Fibroblast of lung (primary cell): ENCODE results near the gene RPS15.

Source experiments
- EZH2 ChIP-seq: IDR thresholded peaks from 2 replicates; pipeline ENCODE4 v1.5.1; 2012; ENCODE audit warnings: low read length, control low read depth, mild to moderate bottlenecking; ENCODE audit errors: missing control alignments
- TF ChIP-seq, protein P1 (sequence below), 2 donors: IDR thresholded peaks in 1 of 2; conservative IDR thresholded peaks in 1 of 2; 1 replicate in 1 of 2; 2 replicates in 1 of 2; pipeline ENCODE4 v1.5.1; 2011 to 2012; ENCODE audit warnings: low read length in 2 of 2, control low read depth in 1 of 2, inconsistent platforms in 1 of 2, low read depth in 1 of 2, mild to moderate bottlenecking in 1 of 2

DNA sequence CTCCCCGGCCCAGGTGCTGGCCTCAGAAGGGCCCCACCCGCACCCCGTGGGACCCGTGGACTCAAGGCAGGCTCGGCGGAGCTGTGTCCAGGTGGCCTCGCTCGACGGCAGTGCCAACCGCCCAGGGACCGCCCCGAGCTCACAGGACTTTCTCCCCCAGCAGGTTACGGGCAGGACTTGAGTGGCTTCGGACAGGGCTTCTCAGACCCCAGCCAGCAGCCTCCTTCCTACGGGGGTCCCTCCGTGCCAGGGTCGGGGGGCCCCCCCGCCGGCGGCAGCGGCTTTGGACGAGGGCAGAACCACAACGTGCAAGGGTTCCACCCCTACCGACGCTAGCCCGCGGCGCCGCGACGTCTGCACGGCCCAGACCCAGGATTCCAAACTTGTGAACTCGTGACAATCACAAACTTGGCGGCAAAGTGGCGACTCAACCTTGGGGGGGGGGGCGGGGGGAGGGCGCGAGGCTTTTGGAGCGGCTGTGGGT is 3.6 kb upstream of the RPS15 start:
- TF ChIP-seq, protein P1, sequence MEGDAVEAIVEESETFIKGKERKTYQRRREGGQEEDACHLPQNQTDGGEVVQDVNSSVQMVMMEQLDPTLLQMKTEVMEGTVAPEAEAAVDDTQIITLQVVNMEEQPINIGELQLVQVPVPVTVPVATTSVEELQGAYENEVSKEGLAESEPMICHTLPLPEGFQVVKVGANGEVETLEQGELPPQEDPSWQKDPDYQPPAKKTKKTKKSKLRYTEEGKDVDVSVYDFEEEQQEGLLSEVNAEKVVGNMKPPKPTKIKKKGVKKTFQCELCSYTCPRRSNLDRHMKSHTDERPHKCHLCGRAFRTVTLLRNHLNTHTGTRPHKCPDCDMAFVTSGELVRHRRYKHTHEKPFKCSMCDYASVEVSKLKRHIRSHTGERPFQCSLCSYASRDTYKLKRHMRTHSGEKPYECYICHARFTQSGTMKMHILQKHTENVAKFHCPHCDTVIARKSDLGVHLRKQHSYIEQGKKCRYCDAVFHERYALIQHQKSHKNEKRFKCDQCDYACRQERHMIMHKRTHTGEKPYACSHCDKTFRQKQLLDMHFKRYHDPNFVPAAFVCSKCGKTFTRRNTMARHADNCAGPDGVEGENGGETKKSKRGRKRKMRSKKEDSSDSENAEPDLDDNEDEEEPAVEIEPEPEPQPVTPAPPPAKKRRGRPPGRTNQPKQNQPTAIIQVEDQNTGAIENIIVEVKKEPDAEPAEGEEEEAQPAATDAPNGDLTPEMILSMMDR (conservative IDR thresholded peaks at IDR 0.05 in 1 of 2, IDR thresholded peaks at IDR 0.05 in 1 of 2; ENCODE audit: low read depth in 1 of 2, low read length in 2 of 2), result no peak
- no peak for TF ChIP-seq EZH2
